GM23338 (cell line): Measurements from ENCODE around the gene INPP5K. TPM values are rescaled to one million over a fixed set of nuclear protein-coding genes. Genes with fewer than 3 reads are reported as not detected.

Experiments used
- ATAC-seq: fragments of 200-7000 bp; cut with Tn5 transposase; 3 replicates; pipeline ENCODE4 v1.9.1; 2020
- DNase-seq: peaks from one replicate; pipeline ENCODE4 v3.0.0-alpha.2; 2015; ENCODE audit warnings: low spot score
- H2AFZ ChIP-seq: fragments of 200-600 bp; sonication (generic); 2 replicates; pipeline ENCODE4 v1.8.0; 2016; ENCODE audit warnings: antibody characterized with exemption, mild to moderate bottlenecking, moderate library complexity
- H3F3A ChIP-seq: fragments of 200-600 bp; sonication (generic); replicated peaks from 2 replicates; pipeline ENCODE4 v1.8.0; 2017; ENCODE audit warnings: antibody characterized with exemption, mixed run types, low read depth
- H3K27ac ChIP-seq: fragments of 200-600 bp; sonication (generic); 2 replicates; pipeline ENCODE4 v1.6.1; 2016; ENCODE audit warnings: low read depth
- H3K27me3 ChIP-seq: fragments of 200-600 bp; sonication (generic); 2 replicates; pipeline ENCODE4 v1.8.0; 2016; ENCODE audit warnings: mild to moderate bottlenecking, mixed run types, moderate library complexity; ENCODE audit not compliant: insufficient read depth
- H3K36me3 ChIP-seq: fragments of 200-600 bp; sonication (generic); 2 replicates; pipeline ENCODE4 v1.8.0; 2016; ENCODE audit warnings: mild to moderate bottlenecking; ENCODE audit not compliant: insufficient read depth
- H3K4me1 ChIP-seq: fragments of 200-600 bp; sonication (generic); 2 replicates; pipeline ENCODE4 v1.8.0; 2016; ENCODE audit warnings: mild to moderate bottlenecking, moderate library complexity; ENCODE audit not compliant: insufficient read depth
- H3K4me2 ChIP-seq: fragments of 200-600 bp; sonication (generic); 2 replicates; pipeline ENCODE4 v1.7.1; 2017; ENCODE audit warnings: mixed run types
- H3K4me3 ChIP-seq: fragments of 200-600 bp; sonication (generic); 2 replicates; pipeline ENCODE4 v1.6.1; 2016; ENCODE audit warnings: mixed run types
- H3K79me2 ChIP-seq: fragments of 200-600 bp; sonication (generic); replicated peaks from 2 replicates; pipeline ENCODE4 v1.8.0; 2017; ENCODE audit warnings: mild to moderate bottlenecking; ENCODE audit not compliant: insufficient read depth
- H3K9me2 ChIP-seq: fragments of 200-600 bp; sonication (generic); 2 replicates; pipeline ENCODE4 v1.8.0; 2017; ENCODE audit not compliant: insufficient read depth
- H4K20me1 ChIP-seq: fragments of 200-600 bp; sonication (generic); replicated peaks from 2 replicates; pipeline ENCODE4 v1.8.0; 2017; ENCODE audit warnings: mild to moderate bottlenecking; ENCODE audit not compliant: insufficient read depth
- H3K27ac Mint-ChIP-seq: 2 replicates; pipeline ENCODE4 v1.8.0; 2020; ENCODE audit warnings: inconsistent platforms, mild to moderate bottlenecking, moderate library complexity, mixed read lengths
- H3K27me3 Mint-ChIP-seq: 3 replicates; pipeline ENCODE4 v1.8.0; 2022; ENCODE audit warnings: low read depth, mild to moderate bottlenecking, moderate library complexity, mixed read lengths, inconsistent platforms; ENCODE audit not compliant: insufficient read depth, poor library complexity
- H3K36me3 Mint-ChIP-seq: 3 replicates; pipeline ENCODE4 v1.8.0; 2021; ENCODE audit warnings: low read depth, mild to moderate bottlenecking, inconsistent platforms, moderate library complexity, mixed read lengths
- H3K4me1 Mint-ChIP-seq: 3 replicates; pipeline ENCODE4 v1.8.0; 2020; ENCODE audit warnings: mild to moderate bottlenecking, inconsistent platforms, mixed read lengths
- H3K4me3 Mint-ChIP-seq: 3 replicates; pipeline ENCODE4 v1.8.0; 2021; ENCODE audit warnings: moderate library complexity, mild to moderate bottlenecking, inconsistent platforms, mixed read lengths
- H3K9me3 Mint-ChIP-seq: 3 replicates; pipeline ENCODE4 v1.8.0; 2020; ENCODE audit warnings: moderate library complexity, mild to moderate bottlenecking, inconsistent platforms, mixed read lengths
- CREB1 ChIP-seq: fragments of 250-450 bp; sonication (Bioruptor Pico); IDR thresholded peaks from 2 replicates; pipeline ENCODE4 v1.5.0; 2020; ENCODE audit warnings: low read depth, mild to moderate bottlenecking, moderate library complexity
- CTCF ChIP-seq, 2 experiments: fragments of 200-600 bp in 1 of 2; sonication (generic) in 1 of 2; conservative IDR thresholded peaks; 2 replicates each; pipeline versions ENCODE4 v1.5.1 to v1.6.1; 2016 to 2017; ENCODE audit warnings: antibody characterized with exemption in 2 of 2, low read depth in 2 of 2, mild to moderate bottlenecking in 2 of 2, moderate library complexity in 1 of 2
- ETS1 ChIP-seq: IDR thresholded peaks from 2 replicates; pipeline ENCODE4 v1.6.1; 2016; ENCODE audit warnings: antibody characterized with exemption
- EZH2 ChIP-seq: fragments of 200-600 bp; sonication (generic); IDR thresholded peaks from one replicate; pipeline ENCODE4 v1.8.0; 2017; ENCODE audit warnings: antibody characterized with exemption, mild to moderate bottlenecking, low read depth; ENCODE audit not compliant: unreplicated experiment
- EZH2phosphoT487 ChIP-seq: fragments of 200-600 bp; sonication (generic); IDR thresholded peaks from one replicate; pipeline ENCODE4 v1.8.1; 2018; ENCODE audit warnings: antibody characterized with exemption; ENCODE audit not compliant: unreplicated experiment
- JUNB ChIP-seq: IDR thresholded peaks from one replicate; pipeline ENCODE4 v1.6.1; 2016; ENCODE audit warnings: antibody characterized with exemption; ENCODE audit not compliant: unreplicated experiment
- NANOG ChIP-seq: IDR thresholded peaks from 2 replicates; pipeline ENCODE4 v1.6.1; 2016; ENCODE audit warnings: antibody characterized with exemption, borderline replicate concordance
- POLR2AphosphoS5 ChIP-seq: IDR thresholded peaks from 2 replicates; pipeline ENCODE4 v1.6.1; 2016; ENCODE audit warnings: antibody characterized with exemption, low read depth
- REST ChIP-seq: IDR thresholded peaks from one replicate; pipeline ENCODE4 v1.6.1; 2018; ENCODE audit warnings: antibody characterized with exemption; ENCODE audit not compliant: unreplicated experiment
- STAT1 ChIP-seq: IDR thresholded peaks from one replicate; pipeline ENCODE4 v1.6.1; 2016; ENCODE audit warnings: antibody characterized with exemption; ENCODE audit not compliant: unreplicated experiment
- ZNF114 ChIP-seq: fragments of 250-450 bp; sonication (Bioruptor Pico); IDR thresholded peaks from 2 replicates; pipeline ENCODE4 v1.5.0; 2020; ENCODE audit warnings: mild to moderate bottlenecking, moderate library complexity
- ZNF331 ChIP-seq: fragments of 250-450 bp; sonication (Bioruptor Pico); IDR thresholded peaks from 2 replicates; pipeline ENCODE4 v1.5.0; 2020; ENCODE audit warnings: low read depth, mild to moderate bottlenecking, moderate library complexity
- ZNF462 ChIP-seq: fragments of 250-450 bp; sonication (Bioruptor Pico); IDR thresholded peaks from 2 replicates; pipeline ENCODE4 v1.5.0; 2020; ENCODE audit warnings: mild to moderate bottlenecking, moderate library complexity
- polyA plus RNA-seq: library from polyadenylated mRNA; unstranded; fragments of >200 nt; fragmentation: Nextera tagmentation; extraction: Ambion mirVana; gene quantifications from 2 replicates; pipeline ENCODE4 v1.2.1, GENCODE V29; 2016
- total RNA-seq: library from RNA; depleted of rRNA; stranded (reverse); fragments of >200 nt; shearing (Covaris generic); gene quantifications from 2 replicates; pipeline ENCODE4 v1.2.3, GENCODE V29; 2014

Gene INPP5K
- total and polyA plus RNA-seq, 2 experiments from 2014 or later = 8.4 to 29.7 TPM

- no peaks in the 10 kb centered on the region for H3K79me2 ChIP-seq
- H4K20me1 ChIP-seq = peaks cover 5% of the 10 kb centered on the region; the same call in 1 of the 2 replicates
- no peak overlapping the region for H2AFZ ChIP-seq
- no peak overlapping the region for H3K4me3 Mint-ChIP-seq
- no peaks in the 10 kb centered on the region for H3K4me1 ChIP-seq
- DNase-seq = no peak
- H3K27me3 Mint-ChIP-seq = peaks cover 4% of the 10 kb centered on the region
- H3K9me2 ChIP-seq = no peaks in the 10 kb centered on the region
- no peaks in the 10 kb centered on the region for H3F3A ChIP-seq
- peaks cover 6% of the 10 kb centered on the region for H3K4me1 Mint-ChIP-seq
- H3K9me3 Mint-ChIP-seq = no peaks in the 10 kb centered on the region
- H3K36me3 Mint-ChIP-seq = peaks cover 48% of the 10 kb centered on the region
- no peak for ATAC-seq
- no peaks in the 10 kb centered on the region for H3K27me3 ChIP-seq
- no peak overlapping the region for H3K27ac ChIP-seq
- no peak overlapping the region for H3K4me3 ChIP-seq
- peaks cover 12% of the 10 kb centered on the region; the same call in 1 of the 2 replicates for H3K36me3 ChIP-seq
- H3K27ac Mint-ChIP-seq = no peak overlapping the region
- no peak for TF ChIP-seq REST
- no peak for TF ChIP-seq ZNF462 (CRISPR knock-in tag)
- TF ChIP-seq ZNF331 (CRISPR knock-in tag) = no peak
- TF ChIP-seq CTCF (conservative IDR thresholded peaks at IDR 0.05; ENCODE audit: low read depth in 2 of 2) = no peak
- TF ChIP-seq JUNB = no peak
- TF ChIP-seq POLR2AphosphoS5 = no peak
- TF ChIP-seq EZH2 = no peak
- TF ChIP-seq ZNF114 (CRISPR knock-in tag) = no peak
- no peak for TF ChIP-seq EZH2phosphoT487
- no peak for TF ChIP-seq NANOG
- no peak for TF ChIP-seq STAT1
- TF ChIP-seq CREB1 (CRISPR knock-in tag) = no peak
- no peak for TF ChIP-seq ETS1
- H3K4me2 ChIP-seq = no peak overlapping the region
These were observed 31.6 kb upstream of the INPP5K start for GRCh38 chr17:1548032-1548431.
